H1 (cell line): Measurements from ENCODE around the gene POLR1H. TPM values are rescaled to one million over a fixed set of nuclear protein-coding genes. Genes with fewer than 3 reads are reported as not detected.

ENCODE experiments used
- CTCF ChIA-PET: fragments of 300-600 bp; sonication (Branson Sonifier 250); formaldehyde crosslinking; loops from one replicate; lab custom pipeline; 2021; ENCODE audit not compliant: partially characterized antibody; lab: Charles Lee
- POLR2A ChIA-PET: fragments of 300-600 bp; sonication (Branson Sonifier 250); formaldehyde crosslinking; loops from one replicate; lab custom pipeline; 2021; ENCODE audit warnings: inconsistent platforms; ENCODE audit not compliant: partially characterized antibody; lab: Charles Lee
- DNase-seq, 2 experiments: peaks; one replicate each; pipeline versions ENCODE4 v3.0.0 to v3.0.0-alpha.2; 2010 to 2022; ENCODE audit warnings: low spot score in 2 of 2, low read depth in 1 of 2, mixed read lengths in 1 of 2
- FAIRE-seq: peaks from 2 replicates; lab custom pipeline; 2011; peaks lifted over from hg19 to GRCh38; lab: Jason Lieb, UNC
- H2AFZ ChIP-seq: 2 replicates; pipeline ENCODE4 v1.8.1; 2012; ENCODE audit warnings: low read length, inconsistent platforms
- H2AK5ac ChIP-seq: 2 replicates; pipeline ENCODE4 v1.6.1; 2013; ENCODE audit warnings: low read depth, low read length
- H2BK120ac ChIP-seq: replicated peaks from 2 replicates; pipeline ENCODE3; 2013; ENCODE audit warnings: low read depth, low read length, inconsistent platforms
- H2BK12ac ChIP-seq: 2 replicates; pipeline ENCODE4 v1.6.1; 2013; ENCODE audit warnings: low read depth, low read length
- H2BK15ac ChIP-seq: 2 replicates; pipeline ENCODE4 v1.6.1; 2013; ENCODE audit warnings: low read length
- H2BK20ac ChIP-seq: 2 replicates; pipeline ENCODE4 v1.6.1; 2013; ENCODE audit warnings: low read length
- H2BK5ac ChIP-seq: 2 replicates; pipeline ENCODE4 v1.6.1; 2013; ENCODE audit warnings: low read depth, low read length
- H3K14ac ChIP-seq: 2 replicates; pipeline ENCODE4 v1.6.1; 2013; ENCODE audit warnings: inconsistent platforms; ENCODE audit not compliant: insufficient read length
- H3K18ac ChIP-seq: 2 replicates; pipeline ENCODE4 v1.6.1; 2013; ENCODE audit warnings: low read length; ENCODE audit errors: extremely low read depth
- H3K23ac ChIP-seq: 2 replicates; pipeline ENCODE4 v1.6.1; 2013; ENCODE audit warnings: inconsistent platforms; ENCODE audit not compliant: insufficient read length
- H3K23me2 ChIP-seq: 2 replicates; pipeline ENCODE4 v1.6.1; 2013; ENCODE audit warnings: low read depth, low read length
- H3K27ac ChIP-seq: 2 replicates; pipeline ENCODE4 v1.6.1; 2011; ENCODE audit warnings: low read depth, low read length, inconsistent platforms
- H3K27me3 ChIP-seq, 4 experiments: replicated peaks in 1 of 4; 1 replicate in 1 of 4; 2 replicates in 3 of 4; pipeline versions ENCODE4 v1.6.1 to v1.8.1; 2011 to 2013; ENCODE audit warnings: low read length in 3 of 4, mild to moderate bottlenecking in 3 of 4, inconsistent platforms in 2 of 4, mixed read lengths in 2 of 4, moderate library complexity in 1 of 4; ENCODE audit not compliant: control insufficient read depth in 3 of 4, insufficient read depth in 3 of 4; ENCODE audit errors: extremely low read depth in 1 of 4
- H3K36me3 ChIP-seq, 4 experiments: 2 replicates each; pipeline versions ENCODE4 v1.6.1 to v1.8.1; 2011 to 2013; ENCODE audit warnings: mild to moderate bottlenecking in 4 of 4, low read length in 3 of 4, moderate library complexity in 2 of 4, control low read depth in 1 of 4, inconsistent platforms in 1 of 4; ENCODE audit not compliant: insufficient read depth in 4 of 4, control insufficient read depth in 2 of 4
- H3K4ac ChIP-seq: replicated peaks from 2 replicates; pipeline ENCODE3; 2013; ENCODE audit warnings: low read length, low read depth, mixed read lengths, inconsistent platforms; ENCODE audit not compliant: insufficient read length
- H3K4me1 ChIP-seq, 4 experiments: replicated peaks in 1 of 4; 1 replicate in 1 of 4; 2 replicates in 3 of 4; pipeline versions ENCODE4 v1.6.1 to v1.8.1; 2011 to 2013; ENCODE audit warnings: low read length in 3 of 4, inconsistent platforms in 2 of 4, mixed read lengths in 1 of 4; ENCODE audit not compliant: insufficient read depth in 4 of 4, control insufficient read depth in 3 of 4
- H3K4me2 ChIP-seq, 2 experiments: 2 replicates each; pipeline versions ENCODE4 v1.6.1 to v1.8.1; 2011 to 2013; ENCODE audit warnings: low read depth in 2 of 2, low read length in 2 of 2, control low read depth in 1 of 2, inconsistent platforms in 1 of 2, mild to moderate bottlenecking in 1 of 2; ENCODE audit not compliant: insufficient read depth in 1 of 2
- H3K4me3 ChIP-seq, 4 experiments: fragments of 200-600, 300-600 bp in 1 of 4; sonication (generic), shearing (Covaris generic), sonication (Bioruptor Twin) in 1 of 4; 2 replicates each; pipeline versions ENCODE4 v1.5.1 to v1.8.1; 2011 to 2016; ENCODE audit warnings: low read length in 4 of 4, low read depth in 3 of 4, control low read depth in 2 of 4, inconsistent platforms in 2 of 4, mild to moderate bottlenecking in 2 of 4, mixed read lengths in 1 of 4, moderate library complexity in 1 of 4; ENCODE audit not compliant: insufficient read depth in 2 of 4; ENCODE audit errors: extremely low read depth in 1 of 4
- H3K56ac ChIP-seq: replicated peaks from 2 replicates; pipeline ENCODE3; 2013; ENCODE audit warnings: low read depth, mild to moderate bottlenecking, mixed read lengths, low read length, inconsistent platforms; ENCODE audit not compliant: insufficient read length
- H3K79me1 ChIP-seq: 2 replicates; pipeline ENCODE4 v1.6.1; 2013; ENCODE audit warnings: low read depth, low read length, control low read depth
- H3K79me2 ChIP-seq, 2 experiments: 2 replicates each; pipeline versions ENCODE4 v1.6.1 to v1.8.1; 2012 to 2013; ENCODE audit warnings: low read length in 2 of 2, mild to moderate bottlenecking in 2 of 2, inconsistent platforms in 1 of 2; ENCODE audit not compliant: insufficient read depth in 2 of 2, control insufficient read depth in 1 of 2
- H3K9ac ChIP-seq, 4 experiments: replicated peaks in 1 of 4; 1 replicate in 1 of 4; 2 replicates in 3 of 4; pipeline versions ENCODE4 v1.6.1 to v1.8.1; 2011 to 2013; ENCODE audit warnings: low read depth in 3 of 4, low read length in 3 of 4, control low read depth in 2 of 4, mild to moderate bottlenecking in 2 of 4, moderate library complexity in 2 of 4, inconsistent platforms in 1 of 4; ENCODE audit errors: extremely low read depth in 1 of 4
- H3K9me3 ChIP-seq, 2 experiments: 2 replicates each; pipeline versions ENCODE4 v1.6.1 to v1.8.1; 2012 to 2013; ENCODE audit warnings: mild to moderate bottlenecking in 2 of 2, moderate library complexity in 2 of 2, control low read depth in 1 of 2, inconsistent platforms in 1 of 2, low read depth in 1 of 2, low read length in 1 of 2, mixed read lengths in 1 of 2; ENCODE audit not compliant: insufficient read depth in 2 of 2
- H4K20me1 ChIP-seq, 2 experiments: replicated peaks in 1 of 2; 2 replicates each; pipeline versions ENCODE3 to v1.8.1; 2011 to 2013; ENCODE audit warnings: inconsistent platforms in 2 of 2, low read length in 2 of 2, mild to moderate bottlenecking in 1 of 2; ENCODE audit not compliant: insufficient read depth in 2 of 2, control insufficient read depth in 1 of 2
- H4K5ac ChIP-seq: 2 replicates; pipeline ENCODE4 v1.6.1; 2013; ENCODE audit warnings: low read length, low read depth, mixed read lengths, inconsistent platforms; ENCODE audit not compliant: insufficient read length
- H4K8ac ChIP-seq: 2 replicates; pipeline ENCODE4 v1.8.0; 2013; ENCODE audit warnings: mild to moderate bottlenecking, moderate library complexity, low read length, inconsistent platforms; ENCODE audit not compliant: insufficient read depth; ENCODE audit errors: extremely low read depth
- H4K91ac ChIP-seq: replicated peaks from 2 replicates; pipeline ENCODE3; 2013; ENCODE audit warnings: low read length, mixed read lengths, inconsistent platforms; ENCODE audit not compliant: insufficient read length
- BACH1 ChIP-seq: IDR thresholded peaks from 2 replicates; pipeline ENCODE4 v1.6.1; 2012; ENCODE audit warnings: low read length, improper control_type of control experiment
- CTBP2 ChIP-seq: IDR thresholded peaks from 2 replicates; pipeline ENCODE4 v1.7.0; 2011; ENCODE audit warnings: borderline replicate concordance, mild to moderate bottlenecking, moderate library complexity, mixed read lengths, low read length; ENCODE audit not compliant: insufficient read depth, insufficient read length
- EZH2 ChIP-seq: fragments of 200-600 bp; sonication (generic); IDR thresholded peaks from 2 replicates; pipeline ENCODE4 v1.7.1; 2012; ENCODE audit warnings: low read depth, mild to moderate bottlenecking, moderate library complexity, low read length, inconsistent platforms; ENCODE audit not compliant: severe bottlenecking
- KDM4A ChIP-seq: IDR thresholded peaks from one replicate; pipeline ENCODE4 v1.7.1; 2012; ENCODE audit warnings: low read depth, mild to moderate bottlenecking, moderate library complexity, low read length, inconsistent platforms; ENCODE audit not compliant: severe bottlenecking
- PHF8 ChIP-seq: fragments of 200-600 bp; sonication (generic); conservative IDR thresholded peaks from 2 replicates; pipeline ENCODE4 v1.7.1; 2012; ENCODE audit warnings: low read depth, mild to moderate bottlenecking, inconsistent platforms, low read length, moderate library complexity
- SIRT6 ChIP-seq: IDR thresholded peaks from one replicate; pipeline ENCODE4 v1.7.1; 2012; ENCODE audit warnings: low read length, inconsistent platforms
- SP4 ChIP-seq: IDR thresholded peaks from 2 replicates; pipeline ENCODE4 v1.6.1; 2012; ENCODE audit warnings: low read length, inconsistent platforms
- TBP ChIP-seq: IDR thresholded peaks from 2 replicates; pipeline ENCODE4 v1.6.1; 2011; ENCODE audit warnings: low read depth, low read length, improper control_type of control experiment
- TEAD4 ChIP-seq: IDR thresholded peaks from 2 replicates; pipeline ENCODE4 v1.6.1; 2012; ENCODE audit warnings: low read depth, low read length, inconsistent platforms, mixed read lengths
- WGBS, 2 experiments: shearing (Covaris generic) in 1 of 2; methylation state at CpG; one replicate each; pipeline versions ENCODE4 v1.1.6 to v1.1.7; 2013 to 2015; ENCODE audit warnings: low lambda C conversion rate in 2 of 2, mixed read lengths in 2 of 2, inconsistent platforms in 1 of 2, low coverage in 1 of 2, missing lambda C conversion rate in 1 of 2; ENCODE audit not compliant: insufficient replicate concordance in 2 of 2, insufficient coverage in 1 of 2, insufficient read length in 1 of 2; ENCODE audit errors: extremely low coverage in 1 of 2, missing lambda C conversion rate in 1 of 2; 5-methylcytosine and 5-hydroxymethylcytosine counted together
- polyA plus RNA-seq, 7 experiments: library from polyadenylated mRNA; depleted of rRNA in 3 of 7; stranded (reverse) in 5 of 7; unstranded in 2 of 7; fragments of >200 nt in 5 of 7; fragments of 200-250 nt in 2 of 7; gene quantifications; 1 replicate in 5 of 7; 2 replicates in 1 of 7; 4 replicates in 1 of 7; pipeline versions ENCODE4 v1.2.1 to v1.2.3, GENCODE V29; 2011 to 2013; ENCODE audit warnings: missing spikeins in 2 of 7, mixed read lengths in 2 of 7
- total RNA-seq: library from RNA; stranded (reverse); fragmentation: NEBNext Ultra II Directional; extraction: Animal tissue kit (Norgen Biotek cat#: 25700); gene quantifications from 2 replicates; pipeline ENCODE4 v1.2.1, GENCODE V29; 2021
- TF ChIP-seq, protein P1 (sequence below): IDR thresholded peaks from 2 replicates; pipeline ENCODE4 v1.6.1; 2012; ENCODE audit warnings: inconsistent platforms
- TF ChIP-seq, protein P2 (sequence below): IDR thresholded peaks from 2 replicates; pipeline ENCODE4 v1.6.1; 2011; ENCODE audit warnings: low read depth, mild to moderate bottlenecking, low read length; ENCODE audit not compliant: insufficient read depth

POLR1H gene
- total and polyA plus RNA-seq, 2 of the 8 experiments (the other 6 are each of a cell fraction or from before 2014, with no cell fraction given), result 31.5 to 82.2 TPM

DNA sequence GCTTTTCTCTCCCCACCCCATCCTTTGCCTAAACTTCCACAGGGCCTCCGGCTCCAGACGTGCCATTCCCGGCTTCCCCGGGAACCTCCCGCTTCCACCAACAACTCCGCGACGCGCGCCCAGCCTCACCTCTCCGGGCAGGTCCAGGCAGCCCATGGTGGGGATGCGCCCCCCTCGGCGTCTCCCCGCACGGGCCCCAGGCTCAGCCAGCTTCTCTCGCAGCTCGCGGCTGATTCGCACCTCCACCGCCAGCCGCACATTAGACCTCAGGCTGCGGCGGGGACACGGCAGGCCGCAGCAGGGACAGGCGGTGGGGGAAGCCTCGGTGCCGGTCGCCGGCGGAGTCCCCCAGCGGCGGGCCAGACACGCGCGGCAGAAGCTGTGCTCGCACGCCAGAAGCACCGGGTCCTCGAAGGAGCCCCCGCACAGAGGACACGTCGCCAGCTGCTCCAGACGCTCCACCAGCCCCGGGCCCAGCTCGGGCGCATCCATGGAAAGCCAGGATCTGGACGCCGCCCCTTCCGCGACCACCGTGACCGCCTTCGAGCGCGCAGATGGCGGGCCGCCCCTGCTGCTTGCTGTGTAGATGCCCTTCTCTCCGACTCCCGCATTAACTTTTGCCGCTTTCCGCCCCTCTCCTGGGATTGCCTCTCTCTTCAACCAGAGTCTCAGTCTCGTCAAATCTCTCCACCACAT is 14.2 kb downstream of the POLR1H start, which contains the start of gene RNF39:
Gene RNF39, minus strand, starts transcription at position 676 of the 696 bp plus-strand sequence. Its CDS starts 184 bp downstream, at position 492.
- H3K4me3 ChIP-seq, result peak within 1 kb of the TSS; percentile 52 to 82 (median 72)
- H3K18ac ChIP-seq, result no peak within 1 kb of the TSS; the same call in 1 of the 2 replicates
- H3K27me3 ChIP-seq, result peaks cover 41 to 72% (median 60%) of the 10 kb centered on the region in 4 experiments
- no peak within 1 kb of the TSS for H4K91ac ChIP-seq
- H3K23me2 ChIP-seq, result peaks cover 23% of the 10 kb centered on the region
- no peaks in the 10 kb centered on the region for H3K79me2 ChIP-seq
- POLR2A ChIA-PET, result interaction anchor here (1.0 to 2.2 kb wide), 3 partner anchors 15 to 28 kb away, joined by 3 to 12 read pairs (median 3); partner anchors contain the start of gene POLR1H
- H2BK20ac ChIP-seq, result no peak within 1 kb of the TSS
- H4K5ac ChIP-seq, result no peak within 1 kb of the TSS
- H3K23ac ChIP-seq, result no peak within 1 kb of the TSS
- H3K9me3 ChIP-seq, result no peaks in the 10 kb centered on the region
- peak within 1 kb of the TSS; percentile 94 for H2AFZ ChIP-seq
- FAIRE-seq (no peak), DNase-seq (no peak)
- peak within 1 kb of the TSS; percentile 60; the same call in 1 of the 2 replicates for H2BK12ac ChIP-seq
- no peak within 1 kb of the TSS for H3K14ac ChIP-seq
- peak within 1 kb of the TSS; percentile 80 to 98 for H3K4me2 ChIP-seq
- no peaks in the 10 kb centered on the region for H3K79me1 ChIP-seq
- no peak within 1 kb of the TSS for H2BK120ac ChIP-seq
- H3K56ac ChIP-seq, result no peak within 1 kb of the TSS
- H2AK5ac ChIP-seq, result no peak within 1 kb of the TSS
- H2BK5ac ChIP-seq, result no peak within 1 kb of the TSS
- CTCF ChIA-PET, result interaction anchor here (1.1 to 3.3 kb wide), 8 partner anchors 26 to 227 kb away, joined by 3 to 14 read pairs (median 5); no protein-coding TSS in a partner anchor
- no peaks in the 10 kb centered on the region for H4K20me1 ChIP-seq
- peak within 1 kb of the TSS; percentile 36; the same call in 1 of the 2 replicates for H2BK15ac ChIP-seq
- no peak within 1 kb of the TSS for H3K4ac ChIP-seq
- H4K8ac ChIP-seq, result no peak within 1 kb of the TSS
- 1% methylated on average over 55 of the region's 64 CpGs; no CpG with 5 or more reads in 1 of the 2 experiments for WGBS, 2 experiments
- H3K4me1 ChIP-seq, result peaks cover 10 to 30% (median 14%) of the 10 kb centered on the region in 4 experiments; a peak in 6 of 7 replicates
- H3K36me3 ChIP-seq, result no peaks in the 10 kb centered on the region
- no peak within 1 kb of the TSS for H3K27ac ChIP-seq
- H3K9ac ChIP-seq, result no peak within 1 kb of the TSS
- no peak for TF ChIP-seq TEAD4
- TF ChIP-seq TBP, result no peak
- TF ChIP-seq PHF8, result no peak
- peak; percentile 74 for TF ChIP-seq EZH2
- TF ChIP-seq, protein P1, sequence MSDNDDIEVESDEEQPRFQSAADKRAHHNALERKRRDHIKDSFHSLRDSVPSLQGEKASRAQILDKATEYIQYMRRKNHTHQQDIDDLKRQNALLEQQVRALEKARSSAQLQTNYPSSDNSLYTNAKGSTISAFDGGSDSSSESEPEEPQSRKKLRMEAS, result peak; percentile 55; the same call in 1 of the 2 replicates
- TF ChIP-seq, protein P2, sequence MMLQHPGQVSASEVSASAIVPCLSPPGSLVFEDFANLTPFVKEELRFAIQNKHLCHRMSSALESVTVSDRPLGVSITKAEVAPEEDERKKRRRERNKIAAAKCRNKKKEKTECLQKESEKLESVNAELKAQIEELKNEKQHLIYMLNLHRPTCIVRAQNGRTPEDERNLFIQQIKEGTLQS, result no peak
- TF ChIP-seq KDM4A, result peak; percentile 82
- no peak for TF ChIP-seq BACH1
- peak; percentile 47 for TF ChIP-seq CTBP2
- TF ChIP-seq SIRT6, result no peak
- TF ChIP-seq SP4, result no peak
